ENCODE results near the gene LAMA3. TPM values are rescaled to one million over a fixed set of nuclear protein-coding genes. Genes with fewer than 3 reads are reported as not detected.

Gene LAMA3
- total and polyA plus RNA-seq, 10 of the 15 experiments (the other 5 are each of a cell fraction or from before 2014, with no cell fraction given) = 0.37 to 6.5 (median 5.4) TPM

DNA sequence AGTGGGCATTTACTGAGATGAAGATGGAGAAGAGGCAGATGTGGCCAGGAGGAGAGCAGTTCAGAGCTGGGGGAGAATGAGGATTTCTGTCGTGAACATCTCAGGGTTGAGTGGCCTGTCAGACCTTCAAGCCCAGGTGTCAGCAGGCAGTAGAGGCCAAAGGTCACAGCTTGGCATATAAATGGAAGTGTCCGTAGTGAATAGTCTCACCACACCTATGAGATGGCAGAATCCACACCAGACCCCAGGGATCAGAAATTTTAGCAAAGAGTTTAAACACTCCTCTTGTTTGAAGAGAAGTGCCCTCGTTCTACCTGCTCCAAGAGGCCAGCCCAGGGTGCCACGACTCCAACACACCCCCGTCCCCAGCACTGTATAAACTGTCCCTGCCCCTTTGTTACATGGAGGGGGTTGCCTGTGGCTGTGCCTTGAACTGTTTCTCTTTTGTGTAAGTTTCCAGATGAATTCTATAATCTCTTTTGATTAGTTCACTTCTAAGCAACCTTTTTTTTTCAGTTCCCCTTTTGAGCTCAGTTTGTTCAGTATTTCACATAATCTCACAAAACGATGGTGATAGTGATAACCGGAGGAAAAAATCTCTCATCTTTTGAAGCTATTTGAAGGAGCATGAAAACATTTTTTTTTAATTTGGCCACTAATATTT, 256.3 kb downstream of the LAMA3 start (continued):
- TF ChIP-seq CBX5 (IDR thresholded peaks at IDR 0.05; ENCODE audit: low read depth) (0 out of 2 replicates have a peak, but pooled peaks have one; percentile 56), CHD2 (IDR thresholded peaks at IDR 0.05; ENCODE audit: borderline replicate concordance, low read depth, low read length) (0 out of 2 replicates have a peak, but pooled peaks have one; percentile 25), MTA2 (IDR thresholded peaks at IDR 0.05; ENCODE audit: low read depth) (peak; percentile 74), PML (IDR thresholded peaks at IDR 0.05; ENCODE audit: low read length) (no peak), SPI1 (IDR thresholded peaks at IDR 0.05; ENCODE audit: borderline replicate concordance, insufficient read depth, low read depth, low read length) (peak; percentile 93), IKZF2 (IDR thresholded peaks at IDR 0.05) (peak; percentile 66 to 72; a peak in 3 of 4 replicates), SUZ12 (IDR thresholded peaks at IDR 0.05; ENCODE audit: unreplicated experiment) (no peak), CREM (IDR thresholded peaks at IDR 0.05; ENCODE audit: low read depth) (no peak), MEF2A (IDR thresholded peaks at IDR 0.05; ENCODE audit: insufficient read depth, low read depth, low read length) (0 out of 2 replicates have a peak, but pooled peaks have one; percentile 32), KDM1A (IDR thresholded peaks at IDR 0.05; ENCODE audit: borderline replicate concordance) (no peak), NR2F1 (conservative IDR thresholded peaks at IDR 0.05) (peak; percentile 88), PAX5 (IDR thresholded peaks at IDR 0.05; ENCODE audit: borderline replicate concordance, low read depth, low read length) (no peak), SMAD1 (IDR thresholded peaks at IDR 0.05; ENCODE audit: low read depth, partially characterized antibody) (no peak), EP300 (IDR thresholded peaks at IDR 0.05; ENCODE audit: borderline replicate concordance in 1 of 2, control insufficient read depth in 1 of 2, low read depth in 2 of 2, low read length in 2 of 2) (peak in 1 of 2 experiments; percentile 49; a peak in 1 of 4 replicates), RELA (IDR thresholded peaks at IDR 0.05; ENCODE audit: borderline replicate concordance, partially characterized antibody) (no peak), NRF1 (conservative IDR thresholded peaks at IDR 0.05; ENCODE audit: low read depth, low read length) (no peak), YY1 (IDR thresholded peaks at IDR 0.05; ENCODE audit: low read depth, low read length) (no peak), FOS (IDR thresholded peaks at IDR 0.05; ENCODE audit: borderline replicate concordance, extremely low read depth, insufficient read length) (no peak), KAT2A (conservative IDR thresholded peaks at IDR 0.05; ENCODE audit: control insufficient read depth, low read depth, low read length) (no peak), ZNF384 (IDR thresholded peaks at IDR 0.05; ENCODE audit: borderline replicate concordance, low read depth, low read length) (peak; percentile 40; the same call in 1 of the 2 replicates)
- TF ChIP-seq, protein P1, sequence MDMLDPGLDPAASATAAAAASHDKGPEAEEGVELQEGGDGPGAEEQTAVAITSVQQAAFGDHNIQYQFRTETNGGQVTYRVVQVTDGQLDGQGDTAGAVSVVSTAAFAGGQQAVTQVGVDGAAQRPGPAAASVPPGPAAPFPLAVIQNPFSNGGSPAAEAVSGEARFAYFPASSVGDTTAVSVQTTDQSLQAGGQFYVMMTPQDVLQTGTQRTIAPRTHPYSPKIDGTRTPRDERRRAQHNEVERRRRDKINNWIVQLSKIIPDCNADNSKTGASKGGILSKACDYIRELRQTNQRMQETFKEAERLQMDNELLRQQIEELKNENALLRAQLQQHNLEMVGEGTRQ (IDR thresholded peaks at IDR 0.05; ENCODE audit: borderline replicate concordance, low read depth, low read length) = no peak
- TF ChIP-seq, protein P2, sequence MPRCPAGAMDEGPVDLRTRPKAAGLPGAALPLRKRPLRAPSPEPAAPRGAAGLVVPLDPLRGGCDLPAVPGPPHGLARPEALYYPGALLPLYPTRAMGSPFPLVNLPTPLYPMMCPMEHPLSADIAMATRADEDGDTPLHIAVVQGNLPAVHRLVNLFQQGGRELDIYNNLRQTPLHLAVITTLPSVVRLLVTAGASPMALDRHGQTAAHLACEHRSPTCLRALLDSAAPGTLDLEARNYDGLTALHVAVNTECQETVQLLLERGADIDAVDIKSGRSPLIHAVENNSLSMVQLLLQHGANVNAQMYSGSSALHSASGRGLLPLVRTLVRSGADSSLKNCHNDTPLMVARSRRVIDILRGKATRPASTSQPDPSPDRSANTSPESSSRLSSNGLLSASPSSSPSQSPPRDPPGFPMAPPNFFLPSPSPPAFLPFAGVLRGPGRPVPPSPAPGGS (IDR thresholded peaks at IDR 0.05; ENCODE audit: borderline replicate concordance, insufficient read depth, low read depth, low read length, poor library complexity, severe bottlenecking) = peak; percentile 35
- TF ChIP-seq, protein P3, sequence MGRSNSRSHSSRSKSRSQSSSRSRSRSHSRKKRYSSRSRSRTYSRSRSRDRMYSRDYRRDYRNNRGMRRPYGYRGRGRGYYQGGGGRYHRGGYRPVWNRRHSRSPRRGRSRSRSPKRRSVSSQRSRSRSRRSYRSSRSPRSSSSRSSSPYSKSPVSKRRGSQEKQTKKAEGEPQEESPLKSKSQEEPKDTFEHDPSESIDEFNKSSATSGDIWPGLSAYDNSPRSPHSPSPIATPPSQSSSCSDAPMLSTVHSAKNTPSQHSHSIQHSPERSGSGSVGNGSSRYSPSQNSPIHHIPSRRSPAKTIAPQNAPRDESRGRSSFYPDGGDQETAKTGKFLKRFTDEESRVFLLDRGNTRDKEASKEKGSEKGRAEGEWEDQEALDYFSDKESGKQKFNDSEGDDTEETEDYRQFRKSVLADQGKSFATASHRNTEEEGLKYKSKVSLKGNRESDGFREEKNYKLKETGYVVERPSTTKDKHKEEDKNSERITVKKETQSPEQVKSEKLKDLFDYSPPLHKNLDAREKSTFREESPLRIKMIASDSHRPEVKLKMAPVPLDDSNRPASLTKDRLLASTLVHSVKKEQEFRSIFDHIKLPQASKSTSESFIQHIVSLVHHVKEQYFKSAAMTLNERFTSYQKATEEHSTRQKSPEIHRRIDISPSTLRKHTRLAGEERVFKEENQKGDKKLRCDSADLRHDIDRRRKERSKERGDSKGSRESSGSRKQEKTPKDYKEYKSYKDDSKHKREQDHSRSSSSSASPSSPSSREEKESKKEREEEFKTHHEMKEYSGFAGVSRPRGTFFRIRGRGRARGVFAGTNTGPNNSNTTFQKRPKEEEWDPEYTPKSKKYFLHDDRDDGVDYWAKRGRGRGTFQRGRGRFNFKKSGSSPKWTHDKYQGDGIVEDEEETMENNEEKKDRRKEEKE (IDR thresholded peaks at IDR 0.05) = no peak
- TF ChIP-seq, protein P4, sequence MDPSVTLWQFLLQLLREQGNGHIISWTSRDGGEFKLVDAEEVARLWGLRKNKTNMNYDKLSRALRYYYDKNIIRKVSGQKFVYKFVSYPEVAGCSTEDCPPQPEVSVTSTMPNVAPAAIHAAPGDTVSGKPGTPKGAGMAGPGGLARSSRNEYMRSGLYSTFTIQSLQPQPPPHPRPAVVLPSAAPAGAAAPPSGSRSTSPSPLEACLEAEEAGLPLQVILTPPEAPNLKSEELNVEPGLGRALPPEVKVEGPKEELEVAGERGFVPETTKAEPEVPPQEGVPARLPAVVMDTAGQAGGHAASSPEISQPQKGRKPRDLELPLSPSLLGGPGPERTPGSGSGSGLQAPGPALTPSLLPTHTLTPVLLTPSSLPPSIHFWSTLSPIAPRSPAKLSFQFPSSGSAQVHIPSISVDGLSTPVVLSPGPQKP (IDR thresholded peaks at IDR 0.05; ENCODE audit: low read depth, low read length) = no peak

Measured in GM12878 (cell line).